KMS-11 (cell line): ENCODE results near the gene CD93.

ENCODE experiments used
- H2AFZ ChIP-seq: fragments of 200-600 bp; sonication (generic); 2 replicates; pipeline ENCODE4 v1.6.1; 2016; ENCODE audit warnings: antibody characterized with exemption, mixed run types, low read depth
- H3K27ac ChIP-seq: fragments of 200-600 bp; sonication (generic); 2 replicates; pipeline ENCODE4 v1.6.1; 2016; ENCODE audit warnings: mild to moderate bottlenecking, mixed run types
- H3K27me3 ChIP-seq: fragments of 200-600 bp; sonication (generic); 2 replicates; pipeline ENCODE4 v1.6.1; 2017; ENCODE audit warnings: mild to moderate bottlenecking, low read depth, mixed run types, moderate library complexity; ENCODE audit not compliant: insufficient read depth
- H3K36me3 ChIP-seq: fragments of 200-600 bp; sonication (generic); 2 replicates; pipeline ENCODE4 v1.6.1; 2017; ENCODE audit warnings: mild to moderate bottlenecking, mixed run types; ENCODE audit not compliant: insufficient read depth
- H3K4me1 ChIP-seq: fragments of 200-600 bp; sonication (generic); 2 replicates; pipeline ENCODE4 v1.6.1; 2016; ENCODE audit warnings: mild to moderate bottlenecking, low read depth, mixed run types; ENCODE audit not compliant: poor library complexity, severe bottlenecking
- H3K4me2 ChIP-seq: fragments of 200-600 bp; sonication (generic); 2 replicates; pipeline ENCODE4 v1.7.0; 2016; ENCODE audit warnings: mild to moderate bottlenecking, mixed run types
- H3K4me3 ChIP-seq: fragments of 200-600 bp; sonication (generic); IDR thresholded peaks from 2 replicates; pipeline ENCODE4 v1.6.1; 2017; ENCODE audit warnings: low read depth, low read length, mixed read lengths; ENCODE audit not compliant: insufficient read depth
- H3K79me2 ChIP-seq: fragments of 200-600 bp; sonication (generic); 2 replicates; pipeline ENCODE4 v1.6.1; 2016; ENCODE audit warnings: low read depth, mixed run types; ENCODE audit not compliant: insufficient read depth
- H3K9ac ChIP-seq: fragments of 200-600 bp; sonication (generic); 2 replicates; pipeline ENCODE4 v1.6.1; 2016; ENCODE audit warnings: mild to moderate bottlenecking, mixed run types
- H4K20me1 ChIP-seq: fragments of 200-600 bp; sonication (generic); 2 replicates; pipeline ENCODE4 v1.6.1; 2016; ENCODE audit warnings: mild to moderate bottlenecking, mixed run types; ENCODE audit not compliant: insufficient read depth
- TF ChIP-seq, protein P1 (sequence below): fragments of 200-600 bp; sonication (generic); conservative IDR thresholded peaks from 2 replicates; pipeline ENCODE4 v1.6.1; 2017; ENCODE audit warnings: low read depth, mild to moderate bottlenecking, antibody characterized with exemption, low read length, moderate library complexity, mixed read lengths

Gene CD93

DNA sequence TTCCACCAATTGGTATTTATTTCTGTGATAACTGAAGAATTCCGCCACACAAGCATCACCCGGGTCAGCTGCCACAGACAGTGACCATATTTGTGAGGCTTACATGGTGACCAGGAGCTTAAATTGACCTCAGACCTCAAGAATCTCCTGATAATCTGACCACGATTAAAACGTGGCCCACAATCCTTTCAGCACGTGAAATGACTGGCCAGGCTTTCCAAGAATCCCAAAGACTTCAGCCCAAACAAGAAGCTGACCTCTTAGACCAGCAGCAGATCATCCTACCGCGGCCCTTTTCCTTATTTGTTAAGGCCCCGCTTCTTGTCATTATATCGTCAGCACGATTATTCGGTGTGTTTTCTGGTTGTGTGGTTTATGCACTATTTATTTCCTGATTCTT lies 45.6 kb upstream of the CD93 start:
- Histone ChIP-seq H3K9ac (no peak overlapping the region), H3K27ac (no peak overlapping the region), H3K36me3 (no peaks in the 10 kb centered on the region), H4K20me1 (no peaks in the 10 kb centered on the region), H2AFZ (no peak overlapping the region), H3K27me3 (no peaks in the 10 kb centered on the region), H3K4me2 (no peak overlapping the region), H3K4me1 (no peaks in the 10 kb centered on the region), H3K79me2 (no peaks in the 10 kb centered on the region), H3K4me3 (no peak overlapping the region)
- TF ChIP-seq, protein P1, sequence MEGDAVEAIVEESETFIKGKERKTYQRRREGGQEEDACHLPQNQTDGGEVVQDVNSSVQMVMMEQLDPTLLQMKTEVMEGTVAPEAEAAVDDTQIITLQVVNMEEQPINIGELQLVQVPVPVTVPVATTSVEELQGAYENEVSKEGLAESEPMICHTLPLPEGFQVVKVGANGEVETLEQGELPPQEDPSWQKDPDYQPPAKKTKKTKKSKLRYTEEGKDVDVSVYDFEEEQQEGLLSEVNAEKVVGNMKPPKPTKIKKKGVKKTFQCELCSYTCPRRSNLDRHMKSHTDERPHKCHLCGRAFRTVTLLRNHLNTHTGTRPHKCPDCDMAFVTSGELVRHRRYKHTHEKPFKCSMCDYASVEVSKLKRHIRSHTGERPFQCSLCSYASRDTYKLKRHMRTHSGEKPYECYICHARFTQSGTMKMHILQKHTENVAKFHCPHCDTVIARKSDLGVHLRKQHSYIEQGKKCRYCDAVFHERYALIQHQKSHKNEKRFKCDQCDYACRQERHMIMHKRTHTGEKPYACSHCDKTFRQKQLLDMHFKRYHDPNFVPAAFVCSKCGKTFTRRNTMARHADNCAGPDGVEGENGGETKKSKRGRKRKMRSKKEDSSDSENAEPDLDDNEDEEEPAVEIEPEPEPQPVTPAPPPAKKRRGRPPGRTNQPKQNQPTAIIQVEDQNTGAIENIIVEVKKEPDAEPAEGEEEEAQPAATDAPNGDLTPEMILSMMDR: no peak

- no peak overlapping the region for H3K4me2 ChIP-seq
- no peak overlapping the region for H3K27ac ChIP-seq
- no peaks in the 10 kb centered on the region for H3K36me3 ChIP-seq
- no peak overlapping the region for H2AFZ ChIP-seq
- no peak overlapping the region for H3K9ac ChIP-seq
- no peaks in the 10 kb centered on the region for H4K20me1 ChIP-seq
- H3K79me2 ChIP-seq: no peaks in the 10 kb centered on the region
- no peaks in the 10 kb centered on the region for H3K27me3 ChIP-seq
- no peak overlapping the region for H3K4me3 ChIP-seq
- TF ChIP-seq, protein P1: no peak
- H3K4me1 ChIP-seq: no peaks in the 10 kb centered on the region
These were observed 44.6 kb upstream of the CD93 start for GRCh38 chr20:23130622-23131140.

DNA sequence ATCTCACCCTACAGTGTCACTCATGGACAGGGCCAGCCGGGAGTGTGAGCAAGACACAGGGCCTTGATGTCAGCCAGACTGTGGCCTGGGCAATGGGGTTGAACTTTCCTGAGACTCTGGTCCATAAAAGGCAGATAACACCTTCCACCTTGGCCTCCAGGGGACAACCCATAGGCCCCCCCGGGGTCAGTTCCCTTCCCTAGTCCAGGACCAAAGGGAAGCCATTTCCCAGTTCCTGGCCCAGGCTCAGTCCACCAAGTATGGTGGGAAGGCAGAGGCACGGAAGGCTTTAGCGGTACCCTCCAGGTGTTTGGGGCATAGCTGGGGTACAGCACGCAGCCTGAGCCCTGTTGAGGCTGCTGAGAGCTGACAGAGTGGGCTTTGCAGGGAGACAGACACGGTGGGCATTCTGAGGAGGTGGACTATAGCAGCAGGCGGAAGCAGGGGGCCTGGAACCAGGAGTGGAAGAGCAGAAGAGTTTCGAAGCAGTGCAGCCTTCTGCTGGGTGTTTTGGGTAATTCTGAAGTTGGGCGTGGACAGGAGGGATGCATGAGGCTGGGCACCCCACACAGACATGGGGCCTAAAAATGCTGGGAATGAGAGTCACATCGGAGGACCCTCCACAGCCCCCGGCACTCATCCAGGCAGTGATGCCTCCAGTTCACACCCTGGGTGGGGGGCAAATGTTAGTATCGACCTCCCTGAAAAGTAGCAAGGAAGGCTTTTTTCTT lies 43.9 kb upstream of the CD93 start:
- H3K36me3 ChIP-seq: no peaks in the 10 kb centered on the region
- TF ChIP-seq, protein P1: no peak
- H3K9ac ChIP-seq: no peak overlapping the region
- H3K4me1 ChIP-seq: no peaks in the 10 kb centered on the region
- H3K27ac ChIP-seq: no peak overlapping the region
- no peak overlapping the region for H2AFZ ChIP-seq
- no peaks in the 10 kb centered on the region for H4K20me1 ChIP-seq
- H3K79me2 ChIP-seq: no peaks in the 10 kb centered on the region
- H3K4me3 ChIP-seq: no peak overlapping the region
- H3K27me3 ChIP-seq: no peaks in the 10 kb centered on the region
- no peak overlapping the region for H3K4me2 ChIP-seq

- H3K4me3 ChIP-seq: no peak overlapping the region
- no peaks in the 10 kb centered on the region for H3K27me3 ChIP-seq
- no peaks in the 10 kb centered on the region for H4K20me1 ChIP-seq
- H3K79me2 ChIP-seq: no peaks in the 10 kb centered on the region
- no peak overlapping the region for H3K27ac ChIP-seq
- H3K9ac ChIP-seq: no peak overlapping the region
- H3K4me1 ChIP-seq: no peaks in the 10 kb centered on the region
- no peak overlapping the region for H2AFZ ChIP-seq
- no peak overlapping the region for H3K4me2 ChIP-seq
- TF ChIP-seq, protein P1: no peak
- no peaks in the 10 kb centered on the region for H3K36me3 ChIP-seq
These were observed 43.1 kb upstream of the CD93 start for GRCh38 chr20:23129266-23129665.
